HepG2 (cell line): ENCODE results near the gene SLC24A4. TPM values are rescaled to one million over a fixed set of nuclear protein-coding genes. Genes with fewer than 3 reads are reported as not detected.

Experiments
- ATAC-seq: fragments of 200-7000 bp; cut with Tn5 transposase; 3 replicates; pipeline ENCODE4 v1.9.1; 2020; ENCODE audit warnings: mild to moderate bottlenecking, moderate library complexity
- BruUV-seq: library from RNA; stranded (reverse); fragments of 400-500 nt; replicated peaks from 2 replicates; lab custom pipeline; 2021; lab: Mats Ljungman, UMichigan
- CTCF ChIA-PET: fragments of 300-600 bp; formaldehyde crosslinking; extraction: SDS; loops from one replicate; lab custom pipeline; 2021; ENCODE audit warnings: low total read pairs, inconsistent platforms, low intra/inter-chr PET ratio; lab: Yijun Ruan, JAX
- POLR2A ChIA-PET: fragments of 350-600 bp; sonication (Branson Sonifier 250); formaldehyde crosslinking; loops from one replicate; lab custom pipeline; 2020; ENCODE audit warnings: antibody characterized with exemption, inconsistent platforms; lab: Yijun Ruan, JAX
- DNase-seq: peaks from one replicate; pipeline ENCODE4 v3.0.0-alpha.2; 2015; ENCODE audit warnings: low spot score
- FAIRE-seq: peaks from 3 replicates; lab custom pipeline; 2011; peaks lifted over from hg19 to GRCh38; lab: Jason Lieb, UNC
- H2AFZ ChIP-seq: one replicate; pipeline ENCODE4 v1.6.1; 2011; ENCODE audit warnings: low read length, inconsistent platforms
- H3K27ac ChIP-seq: fragments of 300-600 bp; 3 replicates; pipeline ENCODE4 v1.8.0; 2011; ENCODE audit warnings: mixed run types, mild to moderate bottlenecking, mixed read lengths, low read length, inconsistent platforms; ENCODE audit not compliant: insufficient read depth; ENCODE audit errors: extremely low read length
- H3K27me3 ChIP-seq, 2 experiments: fragments of 200-600 bp in 1 of 2; 2 replicates in 1 of 2; 3 replicates in 1 of 2; pipeline versions ENCODE4 v1.6.0 to v1.8.0; 2011; ENCODE audit warnings: low read length in 2 of 2, mild to moderate bottlenecking in 2 of 2, moderate library complexity in 2 of 2, inconsistent platforms in 1 of 2; ENCODE audit not compliant: insufficient read depth in 2 of 2, control insufficient read depth in 1 of 2
- H3K36me3 ChIP-seq, 2 experiments: fragments of 200-600 bp in 1 of 2; replicated peaks in 1 of 2; 2 replicates in 1 of 2; 3 replicates in 1 of 2; pipeline versions ENCODE4 v1.5.1 to v1.8.0; 2011; ENCODE audit warnings: low read length in 2 of 2, inconsistent platforms in 1 of 2; ENCODE audit not compliant: insufficient read depth in 2 of 2, control insufficient read depth in 1 of 2
- H3K4me1 ChIP-seq: 2 replicates; pipeline ENCODE4 v1.5.1; 2012; ENCODE audit warnings: low read length, inconsistent platforms; ENCODE audit not compliant: insufficient read depth
- H3K4me2 ChIP-seq: 2 replicates; pipeline ENCODE4 v1.6.0; 2011; ENCODE audit warnings: low read depth, low read length, inconsistent platforms
- H3K4me3 ChIP-seq, 3 experiments: fragments of 200-600 bp in 1 of 3; sonication (generic), shearing (Covaris generic) in 1 of 3; replicated peaks in 1 of 3; 2 replicates each; pipeline ENCODE4 v1.5.1; 2011 to 2016; ENCODE audit warnings: low read length in 3 of 3, inconsistent platforms in 2 of 3, low read depth in 2 of 3, mild to moderate bottlenecking in 2 of 3, control low read depth in 1 of 3, mixed read lengths in 1 of 3; ENCODE audit not compliant: insufficient read depth in 1 of 3
- H3K79me2 ChIP-seq: one replicate; pipeline ENCODE4 v1.6.1; 2011; ENCODE audit warnings: low read length, inconsistent platforms; ENCODE audit not compliant: insufficient read depth
- H3K9ac ChIP-seq: 2 replicates; pipeline ENCODE4 v1.6.0; 2011; ENCODE audit warnings: mild to moderate bottlenecking, low read depth, low read length, inconsistent platforms; ENCODE audit not compliant: insufficient read depth
- H3K9me3 ChIP-seq: 2 replicates; pipeline ENCODE4 v1.5.1; 2012; ENCODE audit warnings: mild to moderate bottlenecking, low read length
- H4K20me1 ChIP-seq: 2 replicates; pipeline ENCODE4 v1.6.0; 2011; ENCODE audit warnings: inconsistent platforms, mild to moderate bottlenecking, low read length, moderate library complexity; ENCODE audit not compliant: insufficient read depth
- ARNT ChIP-seq: fragments of 450-650 bp; IDR thresholded peaks from 2 replicates; pipeline ENCODE4 v1.6.1; 2017
- DNMT1 ChIP-seq: sonication (generic); formaldehyde crosslinking; IDR thresholded peaks from 2 replicates; pipeline ENCODE4 v1.5.1; 2020; ENCODE audit warnings: mild to moderate bottlenecking, missing genetic modification reagents
- NFYC ChIP-seq: IDR thresholded peaks from 2 replicates; pipeline ENCODE4 v1.6.1; 2016; ENCODE audit warnings: missing genetic modification reagents, missing compliant biosample characterization
- STAG1 ChIP-seq: sonication (generic); formaldehyde crosslinking; IDR thresholded peaks from 2 replicates; pipeline ENCODE4 v1.4.0; 2020; ENCODE audit warnings: missing genetic modification reagents
- ZNF282 ChIP-seq: fragments of 450-650 bp; IDR thresholded peaks from 2 replicates; pipeline ENCODE4 v1.6.1; 2018; ENCODE audit not compliant: partially characterized antibody
- WGBS: methylation state at CpG from one replicate; pipeline ENCODE4 v1.1.6; 2017; ENCODE audit warnings: low lambda C conversion rate; 5-methylcytosine and 5-hydroxymethylcytosine counted together
- in situ Hi-C: cut with HindIII; loops from 2 replicates; pipeline ENCODE4 v1.10.0; 2017; ENCODE audit warnings: low pct_unique_long_range_greater_than_20kb; ENCODE audit not compliant: extremely low pct_ligation_motif_present
- intact Hi-C: fragments of 100-400 bp; cut with micrococcal nuclease; formaldehyde crosslinking; loops from one replicate; pipeline ENCODE4 v1.10.0; 2022; ENCODE audit not compliant: unreplicated experiment
- polyA plus RNA-seq, 8 experiments: library from polyadenylated mRNA; depleted of rRNA in 3 of 8; stranded (reverse) in 7 of 8; unstranded in 1 of 8; fragments of >200 nt; fragmentation: Illumina TruSeq in 4 of 8; extraction: Trizol in 4 of 8; gene quantifications; 2 replicates each; pipeline versions ENCODE4 v1.2.1 to v1.2.3, GENCODE V29; 2011 to 2016; ENCODE audit warnings: low read depth in 4 of 8, missing spikeins in 1 of 8, mixed read lengths in 1 of 8; ENCODE audit not compliant: insufficient read depth in 1 of 8
- total RNA-seq, 5 experiments: library from RNA; depleted of rRNA; stranded (reverse); fragments of >200 nt; fragmentation: Illumina TruSeq; extraction: Trizol; gene quantifications; 2 replicates each; pipeline ENCODE4 v1.2.3, GENCODE V29; 2016; ENCODE audit warnings: low read depth in 1 of 5
- TF ChIP-seq, protein P1 (sequence below): sonication (generic); formaldehyde crosslinking; IDR thresholded peaks from 2 replicates; pipeline ENCODE4 v1.5.1; 2020; ENCODE audit warnings: missing genetic modification reagents, mild to moderate bottlenecking, borderline replicate concordance

The SLC24A4 gene
- total and polyA plus RNA-seq, 2 of the 13 experiments (the other 11 are each of a cell fraction or from before 2014, with no cell fraction given): not detected

DNA sequence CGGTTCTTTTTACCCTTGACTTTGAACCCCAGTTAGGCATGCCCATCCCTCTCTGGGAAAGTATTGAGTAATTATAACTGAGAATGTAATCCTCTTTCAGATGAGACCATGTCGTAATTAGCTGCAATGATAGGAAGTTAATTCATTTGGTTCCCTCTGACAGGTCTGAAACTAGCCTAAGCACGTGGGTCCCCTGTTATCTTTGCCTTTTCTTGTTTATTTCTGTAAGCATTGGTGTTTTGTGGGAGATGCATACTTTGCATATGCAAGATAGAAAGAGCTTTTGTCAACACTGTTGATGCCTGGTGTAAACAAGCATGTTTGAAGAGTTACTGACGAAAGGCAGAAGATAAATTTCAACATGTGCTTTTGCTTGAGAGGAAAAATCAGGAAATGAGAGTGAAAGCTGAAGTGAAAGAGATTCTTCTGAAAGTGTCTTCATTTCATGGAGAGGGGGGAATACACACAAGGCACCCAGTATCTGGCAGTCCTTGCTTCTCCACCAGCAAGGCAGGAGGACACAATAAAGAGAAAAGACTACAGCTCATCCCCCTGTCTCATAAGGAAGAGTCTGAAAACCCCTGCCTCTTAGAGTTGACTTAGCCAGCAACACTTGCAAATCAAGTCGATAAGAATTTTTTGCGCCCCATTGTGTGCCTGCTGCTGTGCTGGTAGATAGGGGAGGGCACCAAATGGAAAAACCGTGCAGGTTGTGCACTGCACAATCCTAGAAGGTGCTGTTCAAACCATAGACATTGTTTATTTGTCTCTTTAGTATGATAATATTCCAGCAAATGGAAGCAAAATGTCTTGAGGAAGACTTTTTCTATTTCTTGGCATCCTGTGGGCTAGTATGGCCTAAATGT, 77.8 kb downstream of the SLC24A4 start:
- DNase-seq: no peak
- Histone ChIP-seq H3K36me3 (no peaks in the 10 kb centered on the region), H3K9ac (no peak overlapping the region), H3K27me3 (peaks cover 4 to 24% of the 10 kb centered on the region in 2 experiments; a peak in 3 of 5 replicates), H3K4me2 (no peak overlapping the region), H3K27ac (no peak overlapping the region), H3K9me3 (no peaks in the 10 kb centered on the region; the same call in 1 of the 2 replicates), H3K79me2 (no peaks in the 10 kb centered on the region), H3K4me1 (no peaks in the 10 kb centered on the region), H3K4me3 (no peak overlapping the region), H4K20me1 (no peaks in the 10 kb centered on the region), H2AFZ (no peak overlapping the region)
- no peak for ATAC-seq
- no TSS peak for BruUV-seq
- 2% methylated on average over 5 of the region's 7 CpGs for WGBS
- FAIRE-seq: no peak
- intact Hi-C loops: no loop called here
- POLR2A ChIA-PET: no interaction called here
- in situ Hi-C loops: no loop called here
- CTCF ChIA-PET: no interaction called here
- no peak for TF ChIP-seq NFYC (CRISPR knock-in tag)
- TF ChIP-seq DNMT1: no peak
- TF ChIP-seq STAG1 (CRISPR knock-in tag): no peak
- no peak for TF ChIP-seq ZNF282
- TF ChIP-seq, protein P1, sequence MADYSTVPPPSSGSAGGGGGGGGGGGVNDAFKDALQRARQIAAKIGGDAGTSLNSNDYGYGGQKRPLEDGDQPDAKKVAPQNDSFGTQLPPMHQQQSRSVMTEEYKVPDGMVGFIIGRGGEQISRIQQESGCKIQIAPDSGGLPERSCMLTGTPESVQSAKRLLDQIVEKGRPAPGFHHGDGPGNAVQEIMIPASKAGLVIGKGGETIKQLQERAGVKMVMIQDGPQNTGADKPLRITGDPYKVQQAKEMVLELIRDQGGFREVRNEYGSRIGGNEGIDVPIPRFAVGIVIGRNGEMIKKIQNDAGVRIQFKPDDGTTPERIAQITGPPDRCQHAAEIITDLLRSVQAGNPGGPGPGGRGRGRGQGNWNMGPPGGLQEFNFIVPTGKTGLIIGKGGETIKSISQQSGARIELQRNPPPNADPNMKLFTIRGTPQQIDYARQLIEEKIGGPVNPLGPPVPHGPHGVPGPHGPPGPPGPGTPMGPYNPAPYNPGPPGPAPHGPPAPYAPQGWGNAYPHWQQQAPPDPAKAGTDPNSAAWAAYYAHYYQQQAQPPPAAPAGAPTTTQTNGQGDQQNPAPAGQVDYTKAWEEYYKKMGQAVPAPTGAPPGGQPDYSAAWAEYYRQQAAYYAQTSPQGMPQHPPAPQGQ (CRISPR knock-in tag): no peak
- no peak for TF ChIP-seq ARNT
